KBM-7 (cell line): ENCODE measurements around the gene SMOC2.

Experiments used
- DNase-seq: peaks from one replicate; pipeline ENCODE4 v3.0.0-alpha.2; 2015
- in situ Hi-C: fragments of 300-500 bp; cut with MboI; formaldehyde crosslinking; loops from 2 replicates; pipeline ENCODE4 v1.14.3; 2020; ENCODE audit warnings: low sequenced_read_pairs, low pct_unique_long_range_greater_than_20kb, mixed read lengths

The SMOC2 gene

DNA sequence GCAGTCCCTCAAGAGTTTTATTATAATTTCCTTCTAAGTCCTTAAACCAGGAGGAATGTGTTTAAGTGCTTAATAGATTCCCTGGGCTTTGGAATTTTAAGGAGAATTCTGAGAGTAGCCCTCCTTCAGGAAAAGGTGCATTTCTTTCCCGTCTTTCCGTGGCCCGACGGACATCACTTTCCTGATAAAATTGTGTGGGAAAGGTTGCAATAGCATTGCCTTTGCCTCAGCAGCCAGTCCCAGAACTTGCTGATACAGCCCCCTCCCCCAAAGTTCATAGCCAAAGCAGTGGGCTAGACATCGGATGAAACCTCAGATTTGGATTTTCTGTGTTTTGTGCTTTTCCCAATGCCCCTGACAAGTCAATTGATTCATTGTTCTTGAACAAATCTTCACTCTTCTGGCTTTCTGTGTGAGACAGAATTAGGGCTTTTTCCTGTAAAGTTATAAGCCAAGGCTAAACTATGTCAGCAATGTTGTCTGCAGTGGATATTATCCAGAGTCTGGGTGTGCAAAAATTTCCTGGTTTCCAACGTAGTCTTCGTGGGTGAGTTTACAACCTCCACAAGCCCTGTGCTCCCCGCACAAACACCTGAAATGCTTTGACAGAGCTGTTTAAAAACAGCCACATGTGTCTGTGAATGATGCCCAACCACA, 1.1 kb upstream of the SMOC2 start:
- DNase-seq: no peak
- in situ Hi-C loops: no loop called here

GRCh38 chr6:168441434-168442391, 729 bp downstream of the SMOC2 start:
- in situ Hi-C loops: no loop called here
- no peak for DNase-seq

DNA sequence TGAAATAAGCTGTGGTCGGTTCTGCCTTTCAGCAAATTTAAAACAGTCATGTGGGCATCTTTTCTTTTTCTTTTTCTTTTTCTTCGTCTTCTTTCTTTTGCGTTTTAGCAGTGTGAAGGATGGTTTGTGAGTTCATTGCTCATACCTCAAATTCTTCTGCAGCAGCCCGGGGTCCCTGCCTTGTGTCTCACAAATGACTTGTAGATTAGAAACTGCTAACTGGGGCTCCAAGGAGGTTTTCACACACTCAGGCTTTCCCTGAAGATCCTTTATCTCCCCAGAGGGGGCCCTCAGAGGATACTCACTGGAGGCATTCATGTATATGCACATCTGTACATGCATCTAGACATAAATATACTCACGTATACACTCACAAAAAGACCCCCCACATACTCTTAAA, 1.7 kb downstream of the SMOC2 start:
- DNase-seq: no peak
- in situ Hi-C loops: no loop called here

DNA sequence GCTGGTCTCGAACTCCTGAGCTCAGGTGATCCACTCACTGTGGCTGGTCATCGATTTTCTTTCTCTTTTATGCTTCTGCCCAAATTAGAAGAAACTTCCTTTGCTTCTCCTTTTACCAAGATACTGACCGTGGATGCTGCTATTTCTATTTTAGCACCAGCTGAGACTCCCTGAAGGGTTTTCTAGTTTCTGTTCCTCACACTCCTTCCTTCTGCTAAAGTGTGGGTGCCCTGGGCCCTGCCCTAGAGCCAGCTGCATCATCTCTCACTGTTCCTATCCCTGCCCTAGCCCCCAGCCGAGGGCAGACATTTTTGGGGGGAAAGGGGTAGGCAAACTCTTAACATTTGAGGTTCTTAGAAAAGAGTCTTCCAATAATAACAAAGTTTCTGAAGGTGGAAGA, 6.3 kb downstream of the SMOC2 start:
- in situ Hi-C loops: no loop called here
- no peak for DNase-seq

GRCh38 chr6:168447700-168448099, 6.7 kb downstream of the SMOC2 start:
- in situ Hi-C loops: no loop called here
- DNase-seq: no peak

DNA sequence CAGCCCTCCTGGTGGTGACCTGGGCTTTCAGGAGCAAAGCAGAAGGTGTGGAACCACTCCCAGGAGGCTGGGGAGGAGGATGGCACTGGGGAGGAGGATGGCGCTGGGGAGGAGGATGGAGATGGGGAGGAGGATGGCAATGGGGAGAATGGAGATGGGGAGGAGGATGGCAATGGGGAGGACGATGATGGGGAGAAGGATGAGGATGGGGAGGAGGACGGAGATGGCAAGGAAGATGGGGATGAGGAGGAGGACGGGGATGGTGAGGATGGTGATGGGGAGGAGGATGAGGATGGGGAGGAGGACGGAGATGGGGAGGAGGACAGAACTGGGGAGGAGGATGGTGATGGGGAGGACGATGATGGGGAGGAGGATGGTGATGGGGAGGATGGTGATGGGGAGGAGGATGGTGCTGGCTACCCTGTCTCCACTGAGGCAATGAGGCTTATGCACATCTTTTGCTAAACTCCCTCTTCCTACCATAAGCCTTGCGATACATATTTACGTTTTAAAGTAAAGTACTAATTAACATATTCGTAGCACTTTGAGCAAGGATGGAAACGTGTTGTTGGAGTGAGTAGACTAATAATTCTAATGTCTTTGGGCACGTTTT, 7.4 kb downstream of the SMOC2 start:
- in situ Hi-C loops: no loop called here
- DNase-seq: no peak

DNA sequence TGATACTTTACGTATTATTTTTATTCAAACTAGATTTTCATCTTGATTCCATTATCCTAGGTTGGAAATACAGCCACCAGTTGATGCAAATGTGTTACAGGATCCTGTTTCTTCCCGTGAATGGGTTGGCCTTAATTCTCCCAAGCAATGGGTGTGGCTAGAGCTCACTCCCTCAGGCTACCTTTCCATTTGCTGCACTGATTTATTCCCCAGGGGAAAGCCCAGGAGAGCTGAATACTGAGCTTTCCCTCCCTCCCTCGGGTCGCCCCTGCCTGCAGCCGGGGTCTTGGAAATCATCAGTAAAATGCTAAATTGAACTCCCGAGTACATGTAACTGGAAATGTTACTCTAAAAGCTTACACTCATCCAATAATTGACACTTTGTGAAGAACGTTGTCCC, 9.9 kb downstream of the SMOC2 start:
- in situ Hi-C loops: no loop called here
- no peak for DNase-seq

GRCh38 chr6:168451805-168452517, 11.0 kb downstream of the SMOC2 start:
- in situ Hi-C loops: no loop called here
- DNase-seq: no peak

DNA sequence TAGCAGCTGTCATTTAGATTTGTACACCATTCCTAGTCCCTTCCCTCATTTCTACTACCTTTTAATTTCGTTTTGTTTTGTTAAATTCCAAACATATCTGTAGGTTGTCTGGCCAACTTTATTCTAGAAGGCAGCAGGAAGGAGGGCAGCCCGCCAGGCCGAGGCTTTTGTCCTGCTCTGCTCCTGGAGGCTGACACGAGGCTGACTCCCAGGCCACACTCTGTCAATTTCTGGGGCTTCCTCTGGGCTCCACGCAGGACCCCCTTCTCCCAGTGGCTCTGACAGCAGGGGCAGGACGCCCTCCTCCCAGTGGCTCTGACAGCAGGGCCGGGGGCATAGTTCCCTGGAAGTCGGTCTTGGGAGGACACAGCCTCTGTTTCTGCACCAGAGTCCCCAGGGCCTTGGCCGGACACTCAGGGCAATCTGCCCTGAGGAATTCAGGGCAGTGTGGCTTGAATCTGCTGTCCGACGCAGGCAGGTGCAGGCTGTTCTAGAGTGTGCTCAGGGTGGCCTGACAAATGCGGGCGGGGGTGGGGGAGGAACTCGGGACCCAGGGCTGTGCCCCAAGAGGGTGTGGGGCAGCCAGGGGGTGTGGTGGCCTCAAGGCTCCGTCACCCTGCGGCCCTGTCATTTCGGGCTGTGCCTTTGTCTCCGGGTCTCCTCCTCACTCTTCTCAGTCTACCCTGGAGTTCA, 11.8 kb downstream of the SMOC2 start:
- in situ Hi-C loops: no loop called here

GRCh38 chr6:168455847-168456530, 15.0 kb downstream of the SMOC2 start:
- DNase-seq: no peak
- in situ Hi-C loops: no loop called here

More for the DNA sequence above, 11.8 kb downstream of the SMOC2 start:
- DNase-seq: no peak

DNA sequence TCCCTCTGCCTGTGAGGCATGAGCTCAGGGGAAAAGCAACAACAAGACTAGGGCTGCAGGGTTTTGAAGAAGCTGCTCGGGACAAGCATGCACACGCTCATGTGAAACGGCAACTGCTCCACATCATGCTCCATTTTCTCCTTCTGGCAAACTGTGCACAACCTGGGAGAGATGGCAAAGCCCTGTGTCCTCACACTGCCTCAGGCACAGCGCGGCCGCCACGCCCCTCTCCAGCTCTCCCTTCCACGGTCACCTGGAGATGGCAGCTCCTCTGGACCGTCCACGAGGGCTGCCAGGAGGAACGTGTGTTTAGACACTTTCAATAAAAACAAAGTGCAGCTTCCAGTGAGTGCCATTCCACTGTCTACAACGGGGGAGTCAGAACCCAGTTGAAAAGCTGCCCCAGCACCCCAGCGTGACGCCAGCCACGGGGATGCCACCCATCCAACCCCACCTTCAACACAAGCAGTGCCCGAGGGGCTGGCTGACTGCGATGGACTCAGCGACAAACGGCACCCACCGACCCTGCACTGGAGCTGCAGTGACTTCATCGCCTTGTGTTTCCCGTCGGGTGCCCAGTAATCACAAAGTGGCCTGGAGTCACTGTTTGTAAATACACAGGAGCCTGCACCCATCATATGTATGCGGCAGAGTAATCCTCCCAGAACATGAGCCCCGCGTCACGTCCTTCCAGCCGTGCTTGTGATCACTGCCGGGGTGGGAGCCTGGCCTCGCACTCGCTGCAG, 16.1 kb downstream of the SMOC2 start:
- no peak for DNase-seq
- in situ Hi-C loops: no loop called here

DNA sequence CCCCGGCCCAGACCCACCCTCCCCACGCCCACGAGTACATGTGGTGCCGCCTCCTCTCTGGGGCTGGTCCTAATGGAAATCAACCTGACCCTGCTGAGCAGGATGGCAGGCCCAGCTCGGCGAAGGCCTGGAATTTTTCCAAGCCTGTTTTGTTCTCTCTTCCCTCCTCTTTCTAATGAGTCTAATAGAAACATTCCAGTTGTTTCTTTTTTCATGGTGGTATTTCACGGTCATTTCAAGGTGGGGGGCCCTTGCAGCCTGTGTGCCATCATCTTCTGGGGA, 16.6 kb downstream of the SMOC2 start:
- in situ Hi-C loops: no loop called here
- DNase-seq: no peak

- in situ Hi-C loops: no loop called here
- no peak for DNase-seq
Observed at GRCh38 chr6:168458101-168458500, 17.1 kb downstream of the SMOC2 start.

DNA sequence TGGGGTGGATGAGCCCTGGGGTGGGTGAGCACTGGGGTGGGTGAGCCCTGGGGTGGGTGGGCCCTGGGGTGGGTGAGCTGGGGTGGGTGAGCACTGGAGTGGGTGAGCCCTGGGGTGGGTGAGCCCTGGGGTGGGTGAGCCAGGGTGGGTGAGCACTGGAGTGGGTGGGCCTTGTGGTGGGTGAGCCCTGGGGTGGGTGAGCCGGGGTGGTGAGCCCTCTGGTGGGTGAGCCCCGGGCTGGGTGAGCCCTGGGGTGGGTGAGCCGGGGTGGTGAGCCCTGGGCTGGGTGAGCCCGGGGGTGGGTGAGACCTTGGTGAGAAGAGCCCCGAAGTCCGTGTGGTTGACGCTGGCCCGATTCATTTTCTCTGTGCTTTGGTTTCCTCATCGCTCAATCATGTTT, 18.6 kb downstream of the SMOC2 start:
- in situ Hi-C loops: no loop called here
- DNase-seq: no peak

GRCh38 chr6:168462289-168462853, 21.4 kb downstream of the SMOC2 start:
- in situ Hi-C loops: no loop called here

GRCh38 chr6:168464546-168464945, 23.6 kb downstream of the SMOC2 start:
- in situ Hi-C loops: no loop called here
- DNase-seq: no peak

More at GRCh38 chr6:168462289-168462853, 21.4 kb downstream of the SMOC2 start:
- no peak for DNase-seq

DNA sequence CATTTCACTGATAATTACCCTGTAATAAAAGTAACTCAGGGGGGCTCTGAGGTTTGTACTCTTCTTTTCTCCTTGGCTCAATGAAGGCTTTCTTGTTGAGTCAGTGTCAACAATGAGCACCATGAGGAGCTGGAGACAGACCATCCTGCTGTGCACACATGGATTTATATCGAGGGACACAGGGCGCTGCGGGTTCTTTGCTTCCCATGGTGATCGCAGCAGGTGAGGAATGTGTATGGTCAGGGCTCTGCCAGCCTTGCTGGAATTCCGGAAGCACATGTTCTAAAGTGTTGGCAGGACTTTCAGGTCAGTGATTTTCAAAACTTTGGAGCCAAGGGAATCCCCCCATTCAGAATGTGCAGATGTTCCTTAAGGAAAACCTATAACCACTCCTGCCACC, 27.1 kb downstream of the SMOC2 start:
- in situ Hi-C loops: no loop called here
- no peak for DNase-seq

DNA sequence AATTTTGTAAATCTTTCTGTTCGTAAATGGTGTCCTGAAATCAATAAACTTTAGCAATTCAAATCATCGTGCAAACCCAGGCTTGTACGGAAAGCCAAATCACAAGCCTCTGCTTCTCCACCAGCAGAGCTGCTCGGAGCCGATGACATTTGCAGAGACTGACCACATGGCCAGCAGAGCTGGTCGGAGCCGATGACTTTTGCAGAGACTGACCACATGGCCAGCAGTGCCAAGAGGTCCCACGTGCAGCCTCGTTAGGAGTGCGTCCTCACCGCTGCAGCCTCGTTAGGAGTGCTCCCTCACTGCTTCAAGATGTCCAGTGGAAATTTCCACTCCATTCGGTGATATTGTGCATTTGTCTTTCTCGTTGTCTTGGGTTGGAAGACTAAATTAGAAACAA, 28.5 kb downstream of the SMOC2 start:
- DNase-seq: no peak
- in situ Hi-C loops: no loop called here
